SU-DHL-6 (cell line): ENCODE data around the gene GDPD2.

Source experiments
- CTCF ChIP-seq: fragments of 200-600 bp; sonication (generic); IDR thresholded peaks from one replicate; pipeline ENCODE4 v1.5.1; 2017; ENCODE audit warnings: antibody characterized with exemption, mild to moderate bottlenecking, low read length, moderate library complexity; ENCODE audit not compliant: insufficient read depth, poor library complexity, severe bottlenecking
- EZH2phosphoT487 ChIP-seq: fragments of 200-600 bp; sonication (generic), shearing (Covaris generic); conservative IDR thresholded peaks from 2 replicates; pipeline ENCODE4 v1.6.1; 2018; ENCODE audit warnings: mild to moderate bottlenecking, antibody characterized with exemption, low read length, moderate library complexity, mixed read lengths

- TF ChIP-seq CTCF (no peak), EZH2phosphoT487 (no peak)
These were observed 24.2 kb upstream of the GDPD2 start for GRCh38 chrX:70398899-70399298.
